D341Med (cell line): ENCODE measurements around the gene HEY2.
A peak's percentile ranks its signal among the peaks of the same experiment; 100 is the strongest.
"Not testable (repeated sequence)": the region's sequence is repeated elsewhere in the genome, so short reads cannot be mapped to it uniquely, and the experiment has no call there.

Source experiments
- DNase-seq: peaks from one replicate; pipeline ENCODE4 v3.0.0; 2012; ENCODE audit warnings: low spot score

Gene HEY2

DNA sequence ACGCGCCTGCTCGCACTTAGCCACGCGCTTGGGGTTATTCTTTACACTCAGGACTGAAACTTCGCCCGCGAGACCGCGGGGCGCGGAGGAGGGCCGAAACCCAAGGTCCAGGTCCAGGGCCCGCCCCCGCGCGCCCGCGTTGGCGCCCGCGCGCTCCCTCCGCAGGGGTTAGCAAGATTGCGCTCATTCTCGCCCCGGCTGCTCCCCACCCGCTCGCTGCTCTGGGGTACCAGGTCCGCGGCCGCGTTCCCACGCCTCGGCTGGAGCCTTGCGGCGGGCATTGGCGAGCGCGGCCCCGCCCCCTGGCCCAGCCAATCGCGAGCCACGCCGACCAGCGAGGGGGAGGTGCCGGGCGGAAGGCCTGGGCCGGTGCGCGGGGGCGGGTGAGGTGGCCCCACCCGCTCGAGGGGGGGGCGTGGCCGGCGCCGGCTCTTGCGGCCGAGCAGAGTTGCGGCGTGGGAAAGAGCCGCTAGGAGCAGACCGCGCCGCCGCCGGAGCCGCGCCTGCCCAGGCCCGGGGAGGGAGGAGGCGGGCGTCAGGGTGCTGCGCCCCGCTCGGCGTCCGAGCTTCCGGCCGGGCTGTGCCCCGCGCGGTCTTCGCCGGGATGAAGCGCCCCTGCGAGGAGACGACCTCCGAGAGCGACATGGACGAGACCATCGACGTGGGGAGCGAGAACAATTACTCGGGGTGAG, at the start of gene HEY2:
HEY2 (plus strand) TSS at position 460 of the 692 bp plus-strand sequence; CDS start at position 605, 145 bp downstream.
- peak; percentile 99 for DNase-seq

DNA sequence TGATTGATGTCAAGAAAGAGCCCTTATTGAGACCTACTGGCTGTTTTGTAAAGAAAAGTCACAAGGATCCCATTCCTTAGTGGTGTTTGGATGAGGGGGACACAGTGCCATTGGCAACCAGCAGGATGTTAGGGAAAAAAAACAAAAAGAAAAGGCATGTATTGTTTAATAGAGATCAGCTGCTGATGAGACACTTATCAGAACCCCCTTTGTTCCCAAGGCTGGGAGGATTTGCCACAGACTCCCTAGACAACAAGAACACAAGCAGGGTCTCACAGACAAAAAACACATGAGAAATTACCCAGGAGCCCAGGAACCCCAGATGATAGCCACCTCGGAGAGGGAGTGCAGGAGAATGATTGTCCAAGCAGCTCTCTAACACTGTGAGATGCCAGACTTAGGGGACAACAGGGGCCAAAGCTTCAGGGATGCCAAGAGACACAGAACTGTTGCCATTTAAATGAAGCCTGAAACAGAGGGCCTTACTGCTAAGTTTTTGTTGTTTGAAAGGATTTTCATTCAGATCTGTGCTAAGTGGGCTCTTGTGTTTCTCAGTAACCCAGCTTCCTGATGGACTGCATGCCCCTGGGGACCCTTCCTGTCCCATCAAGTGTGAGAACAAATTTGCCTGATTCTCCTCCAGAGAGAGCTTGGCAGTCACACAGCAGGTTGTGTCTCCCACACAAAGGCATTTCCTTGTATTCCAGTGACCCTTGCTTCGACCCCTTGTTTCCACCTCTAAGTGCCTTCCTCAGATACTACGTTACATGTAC, 48.7 kb upstream of the HEY2 start:
- DNase-seq, result no peak

DNA sequence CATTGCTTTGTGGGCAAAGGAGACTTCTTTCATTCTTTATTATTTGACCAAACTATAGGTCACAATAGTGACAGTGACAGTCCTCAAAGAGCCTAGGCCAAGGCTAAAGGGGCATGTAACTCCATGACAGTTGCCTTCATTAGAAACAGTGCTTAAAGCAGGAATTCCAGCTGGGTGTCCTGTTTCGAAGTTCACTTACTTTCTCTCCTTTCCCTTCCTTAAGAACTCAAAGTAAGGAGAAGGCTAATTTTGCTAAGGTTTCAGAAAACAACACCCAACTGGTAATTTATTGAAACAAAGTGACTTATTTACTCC, 48.1 kb upstream of the HEY2 start:
- DNase-seq, result no peak

DNA sequence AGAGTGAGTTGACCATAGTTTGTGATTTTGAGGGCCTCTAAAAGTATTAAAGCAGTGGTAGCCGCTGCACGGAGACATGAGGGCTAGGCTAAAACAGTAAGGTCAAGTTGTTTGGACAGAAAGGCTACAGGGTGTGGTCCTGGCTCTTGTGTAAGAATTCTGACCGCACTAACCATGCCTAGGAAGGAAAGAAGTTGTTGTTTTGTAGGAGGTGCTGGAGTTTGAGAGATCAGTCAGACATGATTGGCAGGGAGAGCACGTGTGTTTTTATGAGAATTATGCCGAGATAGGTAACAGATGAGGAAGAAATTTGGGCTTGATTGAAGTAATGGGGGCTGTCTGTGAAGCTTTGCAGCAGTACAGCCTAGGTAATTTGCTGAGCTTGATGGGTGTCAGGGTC, 45.5 kb upstream of the HEY2 start:
- not testable (repeated sequence) for DNase-seq

DNA sequence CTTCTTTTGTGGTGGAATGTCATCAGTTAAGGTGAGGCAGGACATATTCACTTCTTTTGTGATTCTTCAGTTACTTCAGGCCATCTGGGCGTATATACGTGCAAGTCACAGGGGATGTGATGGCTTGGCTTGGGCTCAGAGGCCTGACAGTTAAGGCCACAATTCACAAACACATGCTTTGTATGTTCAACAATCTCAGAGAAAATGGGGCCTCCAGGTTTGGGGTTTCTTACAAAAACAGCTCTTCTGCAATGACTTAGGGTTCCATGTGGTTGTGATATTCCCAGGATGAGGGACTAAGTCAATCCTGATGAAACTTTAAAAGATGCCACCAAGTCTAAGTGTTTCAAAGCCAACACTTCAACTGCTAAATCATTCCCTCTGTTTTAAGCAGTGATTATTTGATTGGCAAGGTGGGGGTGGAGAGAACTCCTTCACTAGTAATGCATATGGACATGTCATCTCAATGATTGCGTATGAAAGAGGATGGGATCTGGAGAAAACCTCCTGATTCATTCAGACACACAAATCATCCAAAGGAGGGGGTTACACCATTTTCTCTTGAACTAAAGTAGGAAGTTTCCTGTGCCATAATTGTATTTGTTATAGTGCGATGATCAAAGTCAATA, 41.7 kb upstream of the HEY2 start:
- no peak for DNase-seq

DNA sequence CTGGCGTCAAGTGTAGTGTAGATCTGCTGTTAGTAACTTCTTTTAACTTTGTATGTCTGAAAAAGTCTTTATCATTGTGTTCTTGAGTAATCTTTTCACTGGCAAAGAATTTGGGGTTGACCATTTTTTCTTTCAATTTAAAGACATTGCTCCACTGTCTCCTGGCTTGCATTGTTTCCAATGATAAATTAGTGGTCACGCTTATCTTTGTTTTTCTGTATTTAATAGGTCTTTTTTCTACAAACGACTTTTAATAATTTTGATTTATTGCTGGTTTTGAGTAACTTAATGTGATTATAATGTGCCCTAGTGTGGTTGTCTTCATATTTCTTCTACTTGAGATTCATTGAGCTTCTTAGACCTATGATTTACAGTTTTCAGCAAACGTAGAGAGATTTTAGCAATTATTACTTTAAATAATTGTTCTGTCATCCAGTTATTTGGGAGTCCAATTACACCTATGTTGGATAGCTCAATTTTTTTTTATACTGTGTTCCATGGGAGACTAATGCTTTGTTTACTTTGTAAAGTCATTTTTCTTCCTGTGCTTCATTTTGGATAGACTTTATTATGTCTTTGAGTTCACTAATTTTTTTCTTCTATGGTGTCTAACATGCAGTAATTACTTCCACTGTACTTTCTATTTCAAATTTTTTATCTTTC, 38.3 kb upstream of the HEY2 start:
- no peak for DNase-seq

DNA sequence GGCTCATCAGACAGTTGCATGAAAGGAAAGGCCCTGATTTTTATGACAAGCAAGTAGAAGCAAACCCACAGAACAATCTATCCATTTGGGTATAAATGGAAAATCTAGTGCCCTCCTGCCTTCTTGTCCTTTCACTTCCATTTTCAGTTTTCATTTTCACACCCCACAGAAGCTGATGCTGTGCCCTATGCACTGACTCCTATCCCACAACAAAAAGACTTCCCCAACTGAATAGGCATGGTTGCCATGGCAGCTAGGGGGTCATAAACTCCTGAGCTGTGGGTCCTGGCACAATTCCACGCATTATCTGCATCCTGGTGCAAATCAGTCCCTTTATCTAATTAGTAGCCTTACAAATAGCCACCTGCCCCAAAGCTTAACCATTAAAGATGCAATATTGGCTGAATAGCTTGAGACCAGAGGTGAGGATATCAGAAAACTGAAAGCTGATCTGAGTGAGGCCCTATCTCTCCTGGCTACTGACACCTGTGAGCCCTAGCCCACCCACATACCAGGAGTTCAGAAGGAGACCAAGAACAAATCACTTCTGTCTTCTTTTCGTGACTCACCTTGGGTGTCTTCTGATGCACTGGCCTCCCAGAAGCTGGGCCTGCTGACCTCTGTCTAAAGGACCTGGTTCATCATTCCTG, 34.9 kb upstream of the HEY2 start:
- DNase-seq, result no peak

DNA sequence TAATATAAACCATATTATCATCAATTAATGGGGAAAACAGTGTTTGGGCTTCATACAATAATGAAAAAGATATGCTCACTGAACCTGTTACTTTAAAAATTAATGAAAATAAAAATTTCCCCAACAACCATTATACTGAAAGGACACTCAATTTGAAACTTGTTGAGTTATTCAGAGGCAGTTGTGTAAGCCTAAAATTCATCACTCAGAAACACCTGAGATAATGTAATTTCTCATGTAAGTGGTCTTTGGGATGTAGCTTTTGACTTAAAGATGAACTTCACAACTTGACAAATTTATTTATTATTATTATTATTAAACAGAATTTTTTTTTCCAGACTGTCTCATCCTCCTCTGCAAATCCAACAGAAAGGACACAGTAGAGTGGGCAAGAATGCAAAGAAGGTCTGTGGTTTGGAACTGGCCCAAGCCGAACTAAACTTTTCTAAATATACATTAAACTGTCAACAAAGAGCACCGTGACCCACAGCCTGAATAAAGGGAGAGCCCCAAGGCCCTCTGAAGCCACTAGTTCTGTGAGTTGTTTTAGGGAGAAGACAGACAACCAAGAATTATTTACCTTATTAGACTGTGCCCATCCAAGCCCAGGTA, 32.2 kb upstream of the HEY2 start:
- no peak for DNase-seq

DNA sequence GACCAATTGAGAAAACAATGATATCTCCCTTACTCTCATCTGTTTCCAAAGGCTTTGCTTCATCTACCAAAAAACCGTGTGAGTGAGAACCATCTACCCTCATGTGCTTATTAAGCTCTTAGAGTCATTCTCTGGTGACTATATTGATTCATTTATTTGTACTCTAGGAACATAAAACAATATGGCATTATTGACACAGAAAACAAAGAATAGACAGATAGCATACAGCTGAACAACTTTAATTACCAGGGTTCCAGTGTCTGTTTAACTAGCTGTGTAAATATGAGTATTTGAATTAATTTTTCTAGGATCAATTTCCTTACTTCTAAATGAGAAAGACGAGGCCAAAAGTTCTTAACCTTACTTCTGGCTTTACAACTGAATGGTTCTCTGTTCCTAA, 31.3 kb upstream of the HEY2 start:
- no peak for DNase-seq

DNA sequence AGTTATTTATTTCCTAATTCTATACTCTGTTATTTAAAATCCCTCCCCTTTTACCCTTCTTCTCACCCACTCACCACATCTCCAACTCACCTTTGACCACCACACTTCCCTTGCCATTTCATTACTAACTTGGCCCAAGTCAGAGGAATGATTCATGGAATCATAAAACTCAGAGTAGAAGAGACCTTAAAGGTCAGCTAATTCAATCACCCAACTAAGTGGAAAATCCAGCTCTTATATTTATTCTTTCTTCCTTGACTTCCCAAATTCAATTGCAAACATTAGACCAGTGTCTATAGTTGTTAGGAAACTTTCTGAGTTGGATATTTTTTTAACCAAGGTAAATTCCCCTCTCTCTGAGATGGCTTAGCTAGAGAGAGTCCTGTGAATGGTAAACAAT, 26.5 kb upstream of the HEY2 start:
- DNase-seq, result no peak

DNA sequence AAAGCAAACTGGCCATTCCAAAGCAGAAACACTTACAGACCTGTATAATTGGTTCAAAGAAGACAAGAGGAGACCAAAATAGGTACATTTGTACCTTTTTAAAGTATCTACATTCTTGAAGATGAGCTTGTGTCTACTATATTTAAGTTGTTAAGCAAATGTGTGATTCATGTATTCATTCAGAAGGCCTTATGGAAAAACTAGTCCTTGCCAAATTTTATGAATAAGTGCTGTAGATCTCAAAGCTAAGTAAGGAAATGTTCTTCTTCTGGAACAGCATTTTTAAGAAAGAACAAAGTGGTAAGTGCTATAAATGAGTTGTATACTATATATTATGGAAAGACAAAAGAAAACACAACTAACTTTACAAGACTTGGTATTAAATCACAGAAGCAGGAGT, 22.2 kb upstream of the HEY2 start:
- DNase-seq, result no peak

DNA sequence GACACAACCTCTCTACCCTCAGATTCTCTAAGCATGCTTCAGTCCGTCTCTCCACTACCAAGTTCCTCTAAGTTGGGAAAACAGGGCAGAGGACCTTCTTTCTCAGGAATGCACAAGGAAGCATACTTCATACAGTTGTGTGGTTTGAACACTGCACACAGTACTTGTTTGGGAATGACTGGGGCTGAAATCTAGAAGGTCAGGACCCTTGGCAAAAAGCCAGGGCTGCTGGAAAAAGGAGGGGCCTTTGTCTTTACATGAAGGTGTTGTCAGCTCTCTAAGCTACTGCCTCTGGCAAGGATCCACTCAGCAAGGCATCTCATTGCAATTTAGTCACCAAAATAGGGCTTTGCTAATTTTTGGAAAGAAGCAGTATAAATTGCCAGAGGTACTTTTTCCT, 20.7 kb upstream of the HEY2 start:
- DNase-seq, result no peak

DNA sequence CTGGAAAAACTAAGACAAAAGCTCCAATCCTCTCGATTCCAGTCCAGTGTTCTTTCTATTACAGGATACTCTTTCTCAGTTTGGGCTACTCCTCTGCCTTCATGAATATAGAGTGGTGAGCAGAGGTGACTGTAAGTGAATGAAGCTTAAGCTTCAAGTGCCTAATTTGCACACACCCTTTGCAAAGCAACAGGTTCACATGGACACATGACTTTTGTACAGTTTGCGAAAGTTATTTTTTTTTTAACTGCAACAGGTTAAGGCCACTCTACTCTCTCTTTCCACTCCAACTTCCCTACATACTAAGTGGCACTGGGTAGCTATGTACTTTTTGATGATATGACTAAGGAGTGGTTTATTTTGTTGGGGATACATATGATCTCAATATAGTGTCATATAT, 19.4 kb upstream of the HEY2 start:
- no peak for DNase-seq

DNA sequence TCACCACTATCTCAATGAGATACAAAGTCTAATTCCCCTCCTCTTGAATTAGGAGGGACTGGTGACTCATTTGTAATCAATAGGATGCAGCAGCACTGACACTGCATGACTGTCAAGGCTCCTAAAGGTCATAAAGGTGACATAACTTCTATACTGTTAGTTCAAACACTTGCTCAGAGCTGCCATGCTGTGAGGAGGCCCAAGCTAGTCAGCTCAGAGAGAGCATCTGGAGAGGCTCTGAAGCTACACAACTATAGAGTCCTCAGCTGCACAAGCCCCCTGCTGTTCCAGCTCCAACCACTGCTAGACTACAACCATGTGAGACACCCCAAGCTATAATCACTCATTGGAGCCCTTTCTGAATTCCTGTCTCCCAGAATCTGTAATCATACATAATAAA, 17.0 kb upstream of the HEY2 start:
- peak; percentile 47 for DNase-seq

DNA sequence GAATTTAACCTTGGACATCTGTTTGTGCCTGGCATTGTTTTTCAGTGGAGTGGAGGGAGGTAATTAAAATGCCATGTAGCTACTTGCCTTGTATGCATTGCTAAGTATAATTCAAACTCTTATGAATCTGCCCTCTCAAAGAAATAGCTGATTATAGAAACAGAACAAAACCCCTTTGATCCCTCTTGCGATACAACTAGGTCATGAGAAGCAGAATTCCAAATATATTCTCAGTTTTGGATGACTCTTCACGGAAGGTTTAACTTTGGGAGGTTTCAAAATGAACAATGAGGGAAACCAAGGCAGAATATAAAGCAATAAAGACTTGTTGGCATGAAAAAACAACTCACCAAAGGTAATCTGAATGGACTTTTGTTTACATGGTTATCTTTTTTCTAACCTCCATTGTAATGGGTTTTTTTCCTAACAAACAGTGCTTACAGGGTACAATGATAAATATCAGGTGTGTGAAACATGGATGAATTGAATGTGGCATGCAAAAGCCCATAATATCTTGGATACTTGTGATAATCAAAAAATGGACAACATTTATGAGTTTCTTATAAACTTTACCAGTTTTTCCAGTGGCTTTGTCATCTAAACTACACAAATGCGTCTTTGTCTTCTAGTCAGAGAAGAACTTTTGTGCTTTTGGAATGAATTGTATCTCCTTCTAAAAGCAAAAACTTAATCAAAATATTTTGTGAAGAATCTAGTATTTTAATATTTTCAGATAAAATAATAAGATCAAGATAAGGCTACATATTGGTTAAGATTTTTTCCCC, 15.7 kb upstream of the HEY2 start:
- DNase-seq, result no peak

DNA sequence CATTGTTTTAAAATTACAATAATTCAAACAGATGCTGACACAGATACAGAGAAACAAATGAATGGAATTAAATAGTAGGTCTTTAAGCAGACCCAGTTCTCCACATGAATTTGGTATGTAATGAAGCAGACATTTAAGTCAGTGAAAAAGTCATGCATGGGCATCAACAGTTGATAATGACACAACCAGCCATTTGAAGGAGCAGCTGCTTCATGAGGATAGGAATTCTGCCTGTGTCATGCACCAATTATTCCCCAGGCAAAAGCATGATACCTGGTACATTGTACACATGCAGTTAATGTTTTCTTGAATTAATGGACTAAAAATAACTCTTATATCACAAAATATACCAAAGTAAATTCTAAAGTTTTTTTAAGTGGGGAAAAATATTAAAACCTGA, 11.2 kb upstream of the HEY2 start:
- DNase-seq, result no peak

DNA sequence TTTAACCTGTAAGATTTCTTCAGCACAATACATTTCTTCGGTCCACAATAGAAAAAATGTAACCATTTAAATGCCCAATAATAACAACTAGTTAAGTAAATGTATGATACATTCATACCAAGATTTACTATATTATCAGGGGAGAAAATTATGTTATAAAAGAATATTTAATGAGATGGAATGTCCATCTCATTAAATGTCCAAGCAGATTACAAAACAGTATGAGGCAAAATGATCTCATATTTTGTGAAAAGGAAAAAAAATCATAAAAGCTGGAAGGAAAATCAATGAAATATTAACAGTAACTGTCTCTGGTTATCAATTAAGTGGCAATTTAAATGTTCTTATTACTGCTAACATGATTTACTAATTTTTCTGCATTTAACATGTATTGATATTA, 10.1 kb upstream of the HEY2 start:
- no peak for DNase-seq

DNA sequence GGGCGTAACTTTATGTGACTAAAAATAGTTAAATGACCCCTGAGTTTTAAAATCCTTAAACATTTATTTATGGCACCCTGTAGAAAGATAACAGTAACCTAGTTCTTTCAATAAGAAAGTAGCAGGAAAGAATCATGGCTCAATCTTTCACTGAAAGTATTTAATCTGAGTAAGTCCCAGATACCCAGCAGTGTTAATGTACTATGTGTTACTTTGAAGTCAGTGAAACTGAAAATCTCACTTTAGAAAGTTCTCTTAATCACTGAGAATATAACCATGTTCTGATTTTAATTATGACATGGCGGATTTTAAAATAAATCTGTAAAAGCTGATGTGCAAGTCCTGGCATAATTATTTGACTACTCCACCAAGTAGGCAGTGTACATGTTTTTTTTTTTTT, 8.1 kb upstream of the HEY2 start:
- DNase-seq, result no peak

DNA sequence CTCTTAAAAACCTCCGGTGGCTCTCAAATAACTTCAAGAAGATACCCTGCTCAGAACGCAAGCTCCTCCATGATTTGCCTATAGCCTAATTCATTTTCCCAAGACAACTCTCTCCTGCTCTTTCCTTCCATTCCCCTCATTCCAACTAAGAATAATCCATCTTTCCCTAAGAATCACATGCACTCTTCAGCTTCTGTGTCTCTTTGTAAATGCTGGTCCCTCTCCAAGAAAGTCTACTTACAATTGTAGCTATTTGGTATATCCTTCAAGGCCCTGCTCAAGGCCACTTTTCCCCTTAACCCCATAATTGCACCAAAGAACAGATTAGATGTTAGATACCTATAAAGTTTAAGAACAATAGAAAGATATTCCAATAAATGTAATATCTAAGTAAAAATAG, 7.4 kb upstream of the HEY2 start:
- no peak for DNase-seq

DNA sequence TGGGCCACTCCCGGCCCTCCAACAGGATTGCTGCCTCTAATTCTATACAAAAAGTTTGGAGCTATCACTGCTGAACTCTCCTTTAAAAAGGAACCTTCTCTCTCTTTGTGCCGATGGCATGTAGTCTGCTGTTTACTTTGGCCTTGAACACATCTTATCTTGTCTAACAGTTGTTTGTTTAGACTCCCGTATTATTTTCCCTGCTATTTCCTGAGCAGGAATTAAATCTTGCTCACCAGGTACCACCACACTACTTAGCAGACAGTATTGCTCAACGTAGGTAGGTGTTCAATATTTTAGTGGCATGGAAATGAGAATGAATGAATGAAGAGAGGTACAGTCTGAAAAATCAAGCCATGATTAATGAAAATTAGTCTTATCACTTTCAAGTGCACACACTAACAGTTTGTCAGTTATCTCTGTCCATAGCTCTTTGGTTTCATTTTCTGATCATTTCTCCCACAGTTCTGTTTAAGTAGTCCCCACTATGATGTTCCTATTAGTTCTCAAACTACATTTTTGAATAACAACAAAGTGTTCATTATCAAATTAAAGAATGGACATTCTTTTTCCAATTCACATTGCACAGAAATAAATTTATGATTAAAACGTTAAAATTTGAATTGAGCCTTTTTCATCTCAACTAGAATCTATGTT, 6.8 kb upstream of the HEY2 start:
- DNase-seq, result no peak

DNA sequence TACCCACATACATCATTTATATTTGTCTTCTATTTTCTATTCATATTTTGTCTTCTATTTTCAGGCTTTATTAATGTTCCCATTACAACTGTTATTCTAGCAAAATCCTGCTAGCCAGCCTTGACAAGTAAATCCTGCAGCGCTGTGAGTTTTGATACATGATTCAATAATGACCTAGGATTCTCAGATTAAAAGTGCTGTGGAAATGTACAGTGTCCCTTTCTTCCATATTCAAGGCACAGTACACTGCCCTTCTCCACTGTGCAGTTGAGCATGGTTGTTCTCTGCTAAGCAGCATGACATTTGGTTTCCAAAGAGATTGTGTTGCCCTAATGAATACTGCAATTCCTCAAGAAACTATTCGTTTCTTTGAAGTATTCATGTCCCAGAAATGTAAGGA, 5.8 kb upstream of the HEY2 start:
- DNase-seq, result no peak
